D721Med (cell line): ENCODE measurements around the gene U2AF2.

ENCODE experiments used
- DNase-seq: peaks from one replicate; pipeline ENCODE4 v3.0.0; 2011; ENCODE audit warnings: low spot score; ENCODE audit not compliant: insufficient read length
- FAIRE-seq: peaks from 2 replicates; lab custom pipeline; 2011; peaks lifted over from hg19 to GRCh38; lab: Jason Lieb, UNC
- TF ChIP-seq, protein P1 (sequence below): IDR thresholded peaks from 2 replicates; pipeline ENCODE4 v1.5.1; 2012; ENCODE audit warnings: mild to moderate bottlenecking, control low read depth; ENCODE audit not compliant: insufficient read depth; ENCODE audit errors: missing control alignments

The U2AF2 gene

DNA sequence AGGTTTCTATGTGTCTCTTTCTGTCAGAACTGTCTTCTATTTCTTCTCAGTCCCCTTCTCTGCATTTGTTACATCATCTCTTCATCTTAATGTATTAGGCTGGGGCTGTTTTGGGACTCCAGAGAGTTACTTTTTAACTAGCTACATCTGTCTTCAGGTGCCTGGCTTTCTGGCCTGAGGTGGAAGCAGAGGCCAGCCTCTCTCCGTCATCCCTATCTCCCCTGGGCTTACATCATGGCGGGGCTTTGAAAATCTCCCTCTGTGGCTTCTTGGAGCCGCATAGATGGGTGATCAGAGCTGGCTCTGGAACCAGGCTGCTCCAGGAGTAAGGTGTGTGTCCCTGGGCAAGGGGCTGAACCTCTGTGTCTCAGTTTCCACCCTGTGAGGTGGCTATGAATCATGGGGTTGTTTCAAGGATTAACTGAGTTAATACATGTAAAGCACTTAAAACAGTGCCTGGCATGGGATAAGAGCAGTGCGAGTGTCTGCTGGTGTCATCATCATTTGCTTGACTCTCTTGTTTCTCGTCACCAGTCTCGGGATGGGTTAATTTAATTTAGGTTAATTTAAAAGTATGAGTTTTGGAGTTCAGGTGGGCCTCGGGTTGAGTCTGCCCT is 22.2 kb downstream of the U2AF2 start:
- DNase-seq (no peak), FAIRE-seq (no peak)
- TF ChIP-seq, protein P1, sequence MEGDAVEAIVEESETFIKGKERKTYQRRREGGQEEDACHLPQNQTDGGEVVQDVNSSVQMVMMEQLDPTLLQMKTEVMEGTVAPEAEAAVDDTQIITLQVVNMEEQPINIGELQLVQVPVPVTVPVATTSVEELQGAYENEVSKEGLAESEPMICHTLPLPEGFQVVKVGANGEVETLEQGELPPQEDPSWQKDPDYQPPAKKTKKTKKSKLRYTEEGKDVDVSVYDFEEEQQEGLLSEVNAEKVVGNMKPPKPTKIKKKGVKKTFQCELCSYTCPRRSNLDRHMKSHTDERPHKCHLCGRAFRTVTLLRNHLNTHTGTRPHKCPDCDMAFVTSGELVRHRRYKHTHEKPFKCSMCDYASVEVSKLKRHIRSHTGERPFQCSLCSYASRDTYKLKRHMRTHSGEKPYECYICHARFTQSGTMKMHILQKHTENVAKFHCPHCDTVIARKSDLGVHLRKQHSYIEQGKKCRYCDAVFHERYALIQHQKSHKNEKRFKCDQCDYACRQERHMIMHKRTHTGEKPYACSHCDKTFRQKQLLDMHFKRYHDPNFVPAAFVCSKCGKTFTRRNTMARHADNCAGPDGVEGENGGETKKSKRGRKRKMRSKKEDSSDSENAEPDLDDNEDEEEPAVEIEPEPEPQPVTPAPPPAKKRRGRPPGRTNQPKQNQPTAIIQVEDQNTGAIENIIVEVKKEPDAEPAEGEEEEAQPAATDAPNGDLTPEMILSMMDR = no peak

DNA sequence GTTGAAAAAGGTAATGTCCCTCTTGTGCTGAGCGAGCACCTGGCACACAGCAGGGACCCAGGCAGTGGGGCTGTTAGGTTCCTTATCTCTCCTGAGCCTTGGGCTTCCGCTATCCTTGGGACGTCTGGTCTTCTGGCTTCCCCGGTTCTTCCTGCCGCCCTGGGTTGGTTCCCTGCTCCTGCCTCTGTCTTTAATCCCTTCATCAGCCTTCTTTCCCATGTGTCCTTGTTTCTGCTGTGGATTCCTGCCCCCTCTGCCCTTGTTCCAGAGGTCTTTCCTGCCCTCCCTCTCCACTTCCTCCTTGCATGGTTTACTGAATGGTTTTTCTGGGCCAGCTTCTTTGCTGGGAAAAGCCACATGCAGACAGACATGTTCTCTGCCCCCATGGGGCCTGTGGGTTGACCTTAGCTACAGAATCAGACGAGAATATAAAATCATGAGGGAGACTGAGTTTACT is 22.8 kb downstream of the U2AF2 start:
- FAIRE-seq (no peak), DNase-seq (no peak)
- TF ChIP-seq, protein P1 = no peak

DNA sequence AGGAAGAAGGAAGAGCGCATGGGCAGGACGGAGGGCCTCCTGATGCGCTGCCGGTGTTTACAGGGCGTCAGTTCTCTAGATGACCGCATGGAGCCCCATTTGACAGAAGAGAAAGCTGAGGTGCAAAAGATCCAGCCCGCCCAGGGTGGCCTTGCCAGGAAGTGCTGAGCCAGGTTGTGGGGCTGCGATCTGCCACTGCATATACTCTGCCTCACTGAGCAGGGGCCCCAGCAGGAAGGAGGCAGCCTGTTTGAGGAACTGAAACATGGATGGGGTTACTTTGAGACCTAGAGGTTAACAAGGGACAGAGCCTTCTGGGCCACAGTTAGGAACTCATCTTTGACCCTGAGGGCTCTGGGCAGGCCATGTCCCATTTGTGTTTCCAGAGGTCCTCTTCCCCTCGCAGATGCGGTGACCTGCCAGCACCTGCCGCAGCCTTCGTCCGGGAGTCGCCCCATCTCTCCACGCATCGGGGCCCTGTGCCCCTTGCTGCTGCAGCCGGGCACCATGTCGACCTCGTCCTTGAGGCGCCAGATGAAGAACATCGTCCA is 23.4 kb downstream of the U2AF2 start:
- TF ChIP-seq, protein P1 = no peak
- DNase-seq (no peak), FAIRE-seq (no peak)

DNA sequence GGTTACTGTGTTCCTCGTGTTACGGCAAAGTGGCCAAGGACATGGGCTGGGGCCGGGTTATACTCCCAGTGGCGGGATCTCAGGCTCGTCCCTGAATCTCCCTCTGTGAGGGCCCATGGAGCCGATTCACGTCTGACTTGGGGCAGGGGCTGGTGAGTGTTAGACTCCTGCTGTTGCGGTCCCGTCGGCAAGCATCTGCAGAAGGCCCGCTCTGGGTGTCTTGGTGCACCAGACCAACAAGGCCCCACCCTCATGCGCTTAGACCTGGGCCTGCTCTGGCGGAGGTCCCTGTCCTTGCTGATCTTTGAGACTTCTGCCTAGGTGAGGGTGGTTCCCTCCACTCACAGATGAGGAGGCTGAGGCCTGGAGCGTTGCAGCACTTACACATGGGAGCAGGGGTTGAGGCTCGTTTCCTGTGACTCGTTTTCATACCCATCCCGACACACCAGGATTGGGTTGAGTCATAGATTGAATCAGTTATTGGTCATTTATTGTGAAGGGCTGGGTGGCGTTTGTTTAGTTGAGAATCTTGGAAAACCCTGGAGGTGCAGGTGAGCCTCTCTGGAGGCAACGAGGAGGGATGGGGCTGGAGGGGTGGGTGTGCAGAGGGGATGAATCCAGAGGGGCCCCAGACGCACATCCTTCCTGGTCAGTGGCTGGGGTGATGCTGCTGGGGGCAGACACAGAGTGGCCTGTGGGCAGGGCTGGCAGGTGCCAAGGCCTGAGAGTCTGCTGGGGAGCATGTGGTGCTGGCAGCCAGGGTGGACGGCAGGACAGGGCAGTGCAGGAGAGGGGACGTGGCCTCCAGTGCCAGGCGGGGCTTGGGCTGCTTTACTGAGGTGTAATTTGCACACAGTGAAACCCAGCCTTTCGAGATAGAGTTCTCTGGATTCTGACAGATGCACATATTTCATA is 24.8 kb downstream of the U2AF2 start:
- TF ChIP-seq, protein P1 = no peak
- DNase-seq (no peak), FAIRE-seq (no peak)

DNA sequence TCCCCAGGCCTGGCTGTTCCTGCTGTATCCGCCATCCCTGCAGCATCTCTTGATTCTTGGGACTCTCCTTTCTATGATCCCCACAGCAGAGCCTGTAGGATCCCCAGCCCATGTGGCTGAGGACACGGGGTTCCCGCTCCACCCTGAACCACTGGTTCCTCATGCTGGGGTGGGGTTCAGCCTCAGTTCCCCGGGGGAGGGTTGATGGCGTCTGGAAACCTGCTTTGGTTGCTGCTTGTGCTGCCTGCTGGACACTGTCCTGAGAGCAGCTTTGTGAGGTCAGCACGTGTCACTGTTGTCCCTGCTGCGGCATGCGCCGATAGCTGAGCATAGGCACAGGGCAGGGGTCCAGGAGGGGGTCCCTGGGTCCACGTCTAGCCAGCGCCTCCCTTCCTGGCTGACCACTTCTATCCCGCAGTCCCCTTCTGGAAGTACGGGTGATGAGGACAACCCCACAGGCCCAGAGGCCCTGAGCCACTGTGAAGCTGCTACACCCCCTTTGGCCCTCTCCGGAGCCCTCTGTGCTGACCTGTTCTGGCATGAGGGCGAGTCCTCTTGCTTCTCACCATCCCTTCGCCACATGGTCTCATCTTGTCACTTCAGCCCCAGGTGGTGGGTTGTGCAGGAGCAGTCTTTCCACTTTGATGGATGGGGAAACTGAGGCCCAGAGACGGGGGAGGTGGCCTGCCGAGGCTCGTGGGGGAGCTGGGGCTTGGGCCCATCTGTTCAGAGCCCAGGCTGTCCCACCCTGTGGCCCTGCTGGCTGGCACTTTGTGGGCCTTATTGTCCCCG is 25.7 kb downstream of the U2AF2 start:
- no peak for DNase-seq
- no peak for FAIRE-seq
- TF ChIP-seq, protein P1 = no peak

DNA sequence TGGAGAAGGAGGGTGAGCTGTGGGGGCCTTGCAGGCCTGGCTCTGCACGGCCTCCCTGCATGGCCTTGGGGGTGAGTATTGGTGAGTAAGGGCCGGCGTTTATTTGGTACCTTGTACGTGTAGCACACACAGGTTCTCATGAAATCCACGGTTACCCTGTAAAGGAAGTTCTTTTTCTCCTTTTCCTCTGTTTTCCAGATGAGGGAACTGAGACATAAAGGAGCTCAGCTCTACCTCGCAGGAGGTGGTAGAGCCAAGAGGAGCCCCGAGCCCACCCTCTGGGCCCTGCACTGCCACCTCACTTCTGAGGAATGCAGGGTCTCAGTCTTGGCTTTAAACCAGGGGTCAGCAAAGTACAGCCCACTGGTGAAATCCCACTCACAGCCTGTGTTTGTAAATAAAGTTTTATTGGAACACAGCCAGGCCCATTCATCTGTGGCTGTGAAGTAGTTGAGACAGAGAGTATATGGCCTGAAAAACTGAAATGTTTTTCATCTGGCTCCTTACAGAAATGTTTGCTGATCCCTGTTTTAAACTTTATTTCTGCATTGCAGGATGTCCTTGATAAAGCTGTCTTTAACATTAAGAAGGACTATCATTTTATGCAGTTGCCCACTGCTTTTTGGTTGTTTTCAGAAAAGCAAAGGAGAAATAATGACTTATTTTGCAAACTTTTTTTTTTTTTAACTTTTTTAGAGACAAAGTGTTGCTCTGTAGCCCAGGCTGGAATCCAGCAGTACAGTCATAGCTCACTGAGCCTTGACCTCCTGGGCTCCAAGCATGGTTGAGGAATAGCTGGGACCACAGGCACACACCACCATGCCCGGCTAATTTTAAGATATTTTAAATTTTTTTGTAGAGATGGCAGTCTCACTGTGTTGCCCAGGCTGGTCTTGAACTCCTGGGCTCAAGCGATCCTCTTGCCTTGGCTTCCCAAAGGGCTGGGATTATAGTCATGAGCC is 26.6 kb downstream of the U2AF2 start:
- no peak for FAIRE-seq
- no peak for DNase-seq
- TF ChIP-seq, protein P1 = no peak
